GM19099 (cell line): ENCODE data around the gene NRIP2.

ENCODE experiments used
- POLR2A ChIP-seq: IDR thresholded peaks from 3 replicates; pipeline ENCODE4 v1.6.1; 2011; ENCODE audit warnings: low read depth; ENCODE audit not compliant: insufficient read length; ENCODE audit errors: extremely low read depth

Gene NRIP2

DNA sequence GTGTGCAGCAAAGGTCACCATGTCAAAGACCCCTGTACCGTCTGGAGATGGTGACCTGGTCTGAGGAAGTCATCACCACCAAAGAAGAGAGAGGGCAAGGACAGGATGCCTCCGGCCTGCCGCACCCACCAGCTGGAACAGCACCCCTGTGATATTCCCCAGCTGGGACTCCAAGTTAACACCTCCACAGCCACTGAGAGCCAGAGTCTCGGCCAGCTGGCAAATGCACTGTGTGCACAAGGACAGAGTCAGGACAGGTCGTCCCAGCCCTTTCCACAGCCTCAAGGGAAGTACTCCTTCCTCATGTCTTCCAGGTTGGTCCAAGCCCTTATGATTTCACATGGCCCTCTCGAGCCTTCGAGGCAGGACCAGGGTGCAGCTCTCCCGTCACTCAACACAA lies 59.4 kb downstream of the NRIP2 start:
- TF ChIP-seq POLR2A = no peak
